Parathyroid adenoma (tissue), 2 donors: ENCODE data around the gene TRAF4.

ENCODE experiments used
- H2AFZ ChIP-seq: fragments of 300-600 bp; sonication (generic); one replicate; pipeline ENCODE4 v1.7.0; 2017; ENCODE audit warnings: antibody characterized with exemption, mild to moderate bottlenecking
- H3K27ac ChIP-seq: fragments of 300-600 bp; sonication (generic); one replicate; pipeline ENCODE4 v1.7.0; 2017
- H3K27me3 ChIP-seq: fragments of 300-600 bp; sonication (generic); one replicate; pipeline ENCODE4 v1.7.0; 2017; ENCODE audit warnings: low read length; ENCODE audit not compliant: control insufficient read depth, insufficient read depth
- H3K36me3 ChIP-seq: fragments of 300-600 bp; sonication (generic); one replicate; pipeline ENCODE4 v1.7.0; 2017; ENCODE audit warnings: low read length; ENCODE audit not compliant: control insufficient read depth, insufficient read depth
- H3K4me1 ChIP-seq: fragments of 300-600 bp; sonication (generic); one replicate; pipeline ENCODE4 v1.7.0; 2017; ENCODE audit warnings: control low read depth
- H3K4me2 ChIP-seq: fragments of 300-600 bp; sonication (generic); one replicate; pipeline ENCODE4 v1.7.0; 2017; ENCODE audit warnings: low read length
- H3K4me3 ChIP-seq: fragments of 300-600 bp; sonication (generic); one replicate; pipeline ENCODE4 v1.7.0; 2017; ENCODE audit warnings: low read depth, low read length
- H3K79me2 ChIP-seq: fragments of 300-600 bp; sonication (generic); one replicate; pipeline ENCODE4 v1.7.0; 2017; ENCODE audit warnings: control low read depth
- H3K9ac ChIP-seq: fragments of 300-600 bp; sonication (generic); one replicate; pipeline ENCODE4 v1.7.0; 2017; ENCODE audit warnings: mild to moderate bottlenecking
- H3K9me3 ChIP-seq: fragments of 300-600 bp; sonication (generic); one replicate; pipeline ENCODE4 v1.7.0; 2017; ENCODE audit warnings: low read length; ENCODE audit not compliant: control insufficient read depth
- TF ChIP-seq, protein P1 (sequence below): fragments of 300-600 bp; sonication (generic); IDR thresholded peaks from one replicate; pipeline ENCODE4 v1.7.0; 2017; ENCODE audit warnings: antibody characterized with exemption, mild to moderate bottlenecking
- donor health status: primary hyperparathyroidism.

TRAF4 gene

DNA sequence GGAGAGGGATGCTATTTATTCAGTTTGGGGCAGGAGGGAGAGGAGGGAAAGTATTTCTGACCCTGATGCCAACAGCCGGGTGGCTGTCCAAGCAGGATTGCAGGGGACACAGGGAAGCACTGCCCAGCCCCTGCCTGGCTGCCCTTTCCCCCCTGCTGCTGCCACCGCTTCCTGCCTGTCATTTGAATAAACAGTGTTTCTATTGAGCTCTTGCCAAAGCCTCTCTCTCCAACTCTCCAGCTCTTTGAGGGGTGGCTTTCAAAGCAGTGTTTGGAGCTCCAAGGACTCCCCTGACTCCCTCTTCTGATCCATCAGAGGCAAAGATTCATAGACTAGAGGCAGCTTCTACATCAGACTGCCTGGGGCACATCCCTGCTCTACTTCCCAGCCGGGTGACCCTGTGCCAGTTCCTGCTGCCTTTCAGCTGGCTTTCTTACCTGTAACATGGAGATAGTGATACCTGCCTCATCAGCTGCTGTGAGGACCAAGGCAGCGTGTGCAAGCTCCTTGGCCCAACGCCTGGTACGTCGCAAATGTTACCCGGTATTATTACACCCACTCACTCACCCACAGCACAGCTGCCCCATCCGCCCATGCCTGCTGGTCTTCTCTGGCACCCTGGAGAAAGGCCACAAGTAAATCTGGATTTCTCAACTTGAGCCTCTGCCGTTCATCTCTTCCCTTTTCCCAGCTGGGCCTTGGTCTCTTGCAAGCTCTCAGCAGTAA, 41.6 kb upstream of the TRAF4 start:
- no peak overlapping the region for H2AFZ ChIP-seq
- no peak overlapping the region for H3K4me3 ChIP-seq
- H3K36me3 ChIP-seq, result no peaks in the 10 kb centered on the region
- TF ChIP-seq, protein P1, sequence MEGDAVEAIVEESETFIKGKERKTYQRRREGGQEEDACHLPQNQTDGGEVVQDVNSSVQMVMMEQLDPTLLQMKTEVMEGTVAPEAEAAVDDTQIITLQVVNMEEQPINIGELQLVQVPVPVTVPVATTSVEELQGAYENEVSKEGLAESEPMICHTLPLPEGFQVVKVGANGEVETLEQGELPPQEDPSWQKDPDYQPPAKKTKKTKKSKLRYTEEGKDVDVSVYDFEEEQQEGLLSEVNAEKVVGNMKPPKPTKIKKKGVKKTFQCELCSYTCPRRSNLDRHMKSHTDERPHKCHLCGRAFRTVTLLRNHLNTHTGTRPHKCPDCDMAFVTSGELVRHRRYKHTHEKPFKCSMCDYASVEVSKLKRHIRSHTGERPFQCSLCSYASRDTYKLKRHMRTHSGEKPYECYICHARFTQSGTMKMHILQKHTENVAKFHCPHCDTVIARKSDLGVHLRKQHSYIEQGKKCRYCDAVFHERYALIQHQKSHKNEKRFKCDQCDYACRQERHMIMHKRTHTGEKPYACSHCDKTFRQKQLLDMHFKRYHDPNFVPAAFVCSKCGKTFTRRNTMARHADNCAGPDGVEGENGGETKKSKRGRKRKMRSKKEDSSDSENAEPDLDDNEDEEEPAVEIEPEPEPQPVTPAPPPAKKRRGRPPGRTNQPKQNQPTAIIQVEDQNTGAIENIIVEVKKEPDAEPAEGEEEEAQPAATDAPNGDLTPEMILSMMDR, result no peak
- H3K27ac ChIP-seq, result no peak overlapping the region
- H3K79me2 ChIP-seq, result no peaks in the 10 kb centered on the region
- no peaks in the 10 kb centered on the region for H3K9me3 ChIP-seq
- H3K4me1 ChIP-seq, result no peaks in the 10 kb centered on the region
- no peak overlapping the region for H3K4me2 ChIP-seq
- H3K9ac ChIP-seq, result no peak overlapping the region
- H3K27me3 ChIP-seq, result no peaks in the 10 kb centered on the region

DNA sequence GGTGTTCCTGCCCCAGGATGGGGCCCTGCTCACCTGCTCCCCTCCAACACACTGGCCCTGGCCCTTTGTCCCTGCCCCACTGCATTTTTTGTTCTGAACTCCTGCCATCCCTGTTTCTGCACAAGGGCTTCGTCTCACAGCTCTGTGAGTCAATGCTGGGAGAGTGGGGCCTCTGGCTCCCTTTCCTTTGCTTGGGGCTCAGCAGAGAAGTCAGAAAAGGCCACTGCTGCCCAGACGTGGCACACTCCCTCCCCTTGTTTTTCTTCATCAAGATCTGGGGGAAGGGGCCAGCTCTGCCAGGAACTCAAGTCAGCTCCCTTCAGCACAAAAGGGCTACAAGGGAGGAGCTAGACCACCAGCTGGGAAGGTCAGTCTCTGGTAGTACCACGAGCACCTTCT, 41.1 kb upstream of the TRAF4 start:
- H3K9me3 ChIP-seq, result no peaks in the 10 kb centered on the region
- no peak overlapping the region for H3K4me2 ChIP-seq
- H3K36me3 ChIP-seq, result no peaks in the 10 kb centered on the region
- no peaks in the 10 kb centered on the region for H3K79me2 ChIP-seq
- H3K27ac ChIP-seq, result no peak overlapping the region
- H3K9ac ChIP-seq, result no peak overlapping the region
- H3K27me3 ChIP-seq, result no peaks in the 10 kb centered on the region
- H3K4me1 ChIP-seq, result no peaks in the 10 kb centered on the region
- H3K4me3 ChIP-seq, result no peak overlapping the region
- no peak overlapping the region for H2AFZ ChIP-seq
- TF ChIP-seq, protein P1, result no peak

DNA sequence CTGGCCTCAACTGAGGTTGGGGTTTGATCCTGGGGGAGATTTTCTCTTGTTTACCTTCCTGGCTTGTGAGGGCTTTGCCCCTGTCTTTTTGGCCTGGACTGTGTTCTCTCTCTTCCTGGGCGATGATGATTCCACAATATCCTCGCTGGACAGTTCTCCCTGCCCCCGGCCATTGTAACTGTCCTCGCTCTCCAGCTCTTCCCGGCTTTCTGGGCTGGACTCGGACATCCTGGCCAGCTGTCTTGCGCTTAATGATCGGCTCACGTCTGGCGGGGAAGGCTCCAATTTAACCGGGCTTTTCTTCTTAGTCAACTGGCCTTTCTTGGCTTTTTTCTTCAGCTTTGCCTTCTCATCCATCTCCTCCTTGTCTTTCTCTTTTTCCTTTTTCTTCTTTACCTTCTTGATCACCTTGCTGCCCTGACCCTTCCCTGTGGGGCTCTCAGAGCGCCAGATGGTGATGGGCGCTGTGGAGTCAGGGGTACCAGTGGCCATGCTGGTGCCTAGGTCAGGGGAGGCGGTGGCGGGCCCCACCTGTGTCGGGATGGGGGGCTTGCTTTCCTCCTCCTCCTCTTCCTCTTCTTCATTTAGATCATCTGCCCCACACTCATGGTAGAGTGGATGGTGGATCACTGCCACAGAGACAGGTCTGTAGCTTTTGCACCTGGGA, 40.1 kb upstream of the TRAF4 start:
- TF ChIP-seq, protein P1, result no peak
- Histone ChIP-seq H3K9me3 (no peaks in the 10 kb centered on the region), H3K4me3 (no peak overlapping the region), H3K9ac (no peak overlapping the region), H3K4me2 (no peak overlapping the region), H3K4me1 (no peaks in the 10 kb centered on the region), H3K27me3 (no peaks in the 10 kb centered on the region), H3K36me3 (no peaks in the 10 kb centered on the region), H3K27ac (no peak overlapping the region), H3K79me2 (no peaks in the 10 kb centered on the region), H2AFZ (no peak overlapping the region)

DNA sequence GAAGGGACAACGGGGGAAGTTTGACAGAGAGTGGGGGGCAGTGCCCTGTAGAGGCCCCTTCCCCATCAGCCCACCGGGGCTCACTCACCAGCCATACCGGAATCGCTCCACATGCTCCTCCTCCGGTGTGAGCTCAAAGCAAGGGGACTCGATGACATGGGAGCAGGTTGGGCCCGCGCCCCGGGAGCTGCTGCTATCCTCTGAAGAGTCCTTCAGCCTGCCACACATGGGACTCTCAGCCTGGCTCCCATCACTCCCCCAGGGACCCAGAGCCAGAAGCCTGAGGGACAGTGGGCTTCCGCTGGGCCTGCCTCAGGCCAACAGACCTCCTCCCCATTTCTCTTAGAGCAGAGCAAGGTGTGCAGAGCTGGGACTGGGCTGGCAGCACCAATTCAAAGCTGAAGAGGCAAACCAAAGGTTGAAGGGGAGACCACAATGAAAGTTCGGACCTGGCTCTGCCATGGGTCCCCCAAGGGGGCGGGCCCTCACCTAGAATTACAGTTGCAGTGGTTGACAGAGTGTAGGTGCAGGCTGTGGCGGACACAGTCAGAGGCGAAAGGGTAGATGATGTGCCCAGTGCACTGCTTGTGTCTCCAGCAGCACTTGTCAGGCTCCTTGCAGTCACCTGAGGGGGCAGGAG, 39.5 kb upstream of the TRAF4 start:
- Histone ChIP-seq H3K4me3 (no peak overlapping the region), H3K4me1 (no peaks in the 10 kb centered on the region), H3K9ac (no peak overlapping the region), H3K9me3 (no peaks in the 10 kb centered on the region), H3K27ac (no peak overlapping the region), H3K27me3 (no peaks in the 10 kb centered on the region), H3K4me2 (no peak overlapping the region), H3K36me3 (no peaks in the 10 kb centered on the region), H2AFZ (no peak overlapping the region), H3K79me2 (no peaks in the 10 kb centered on the region)
- TF ChIP-seq, protein P1, result no peak
